Ovary (tissue), 3 donors: Measurements from ENCODE around the gene UGT1A1.

Experiments used
- POLR2A ChIP-seq: fragments of 450-650 bp; IDR thresholded peaks from one replicate; pipeline ENCODE4 v1.6.1; 2017; ENCODE audit warnings: antibody characterized with exemption, mild to moderate bottlenecking, moderate library complexity
- TF ChIP-seq, protein P1 (sequence below), 3 donors: fragments of 450-650 bp in 2 of 3; fragments of 200-600 bp in 1 of 3; IDR thresholded peaks; one replicate each; pipeline versions ENCODE4 v1.5.1 to v1.8.0; 2016 to 2022; ENCODE audit warnings: antibody characterized with exemption in 3 of 3, mild to moderate bottlenecking in 1 of 3
- donor health status: DM: no; HTN: no; CAD: no.

DNA sequence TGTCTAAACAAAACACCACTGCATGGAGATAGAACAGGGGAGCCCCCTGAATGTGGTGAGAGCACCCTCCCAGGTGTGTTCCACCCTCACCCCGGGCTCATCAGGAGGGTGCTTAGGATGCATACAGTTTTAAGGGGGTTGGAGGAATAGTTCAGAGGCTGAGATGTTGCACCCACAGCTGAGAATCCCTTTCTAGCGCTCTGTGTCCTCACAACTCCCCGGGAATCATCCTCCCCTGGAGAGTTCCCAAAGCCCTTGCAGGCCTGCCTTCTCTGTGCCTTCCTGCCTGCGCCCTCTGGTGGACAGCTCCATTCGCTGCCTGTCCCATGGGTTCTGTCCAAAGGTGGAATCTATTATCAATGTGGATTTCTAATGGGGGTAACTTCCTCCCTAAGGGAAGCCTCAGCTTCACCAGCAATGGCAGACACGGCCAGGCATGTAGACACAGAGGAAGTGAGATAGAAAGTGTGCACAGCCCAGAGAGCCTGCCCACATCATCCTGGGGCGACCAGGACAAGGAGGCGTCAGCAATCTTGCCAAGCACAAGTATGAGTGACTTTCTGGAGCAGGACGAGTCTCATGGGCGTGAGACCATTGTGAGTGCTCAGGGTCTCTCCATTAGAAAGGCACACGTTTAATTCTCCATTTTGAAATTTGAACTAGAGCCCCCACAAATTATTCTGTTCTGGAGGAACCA is 48.6 kb upstream of the UGT1A1 start:
- TF ChIP-seq, protein P1, sequence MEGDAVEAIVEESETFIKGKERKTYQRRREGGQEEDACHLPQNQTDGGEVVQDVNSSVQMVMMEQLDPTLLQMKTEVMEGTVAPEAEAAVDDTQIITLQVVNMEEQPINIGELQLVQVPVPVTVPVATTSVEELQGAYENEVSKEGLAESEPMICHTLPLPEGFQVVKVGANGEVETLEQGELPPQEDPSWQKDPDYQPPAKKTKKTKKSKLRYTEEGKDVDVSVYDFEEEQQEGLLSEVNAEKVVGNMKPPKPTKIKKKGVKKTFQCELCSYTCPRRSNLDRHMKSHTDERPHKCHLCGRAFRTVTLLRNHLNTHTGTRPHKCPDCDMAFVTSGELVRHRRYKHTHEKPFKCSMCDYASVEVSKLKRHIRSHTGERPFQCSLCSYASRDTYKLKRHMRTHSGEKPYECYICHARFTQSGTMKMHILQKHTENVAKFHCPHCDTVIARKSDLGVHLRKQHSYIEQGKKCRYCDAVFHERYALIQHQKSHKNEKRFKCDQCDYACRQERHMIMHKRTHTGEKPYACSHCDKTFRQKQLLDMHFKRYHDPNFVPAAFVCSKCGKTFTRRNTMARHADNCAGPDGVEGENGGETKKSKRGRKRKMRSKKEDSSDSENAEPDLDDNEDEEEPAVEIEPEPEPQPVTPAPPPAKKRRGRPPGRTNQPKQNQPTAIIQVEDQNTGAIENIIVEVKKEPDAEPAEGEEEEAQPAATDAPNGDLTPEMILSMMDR (IDR thresholded peaks at IDR 0.05), result no peak
- TF ChIP-seq POLR2A, result no peak
